ENCODE results near the gene UBE2G2.

UBE2G2 gene

GRCh38 chr21:44759628-44760285 is 41.9 kb downstream of the UBE2G2 start:
- TF ChIP-seq CTCF (IDR thresholded peaks at IDR 0.05; ENCODE audit: extremely low read depth, insufficient read depth, missing control alignments): no peak
- no peak for DNase-seq (ENCODE audit: low spot score)
- in situ Hi-C loops (cut with MboI; ENCODE audit: low pct_unique_long_range_greater_than_20kb, low sequenced_read_pairs, unreplicated experiment): no loop called here

GRCh38 chr21:44758781-44759627 is 42.6 kb downstream of the UBE2G2 start:
- DNase-seq (ENCODE audit: low spot score): no peak
- in situ Hi-C loops (cut with MboI; ENCODE audit: low pct_unique_long_range_greater_than_20kb, low sequenced_read_pairs, unreplicated experiment): no loop called here
- TF ChIP-seq CTCF (IDR thresholded peaks at IDR 0.05; ENCODE audit: extremely low read depth, insufficient read depth, missing control alignments): no peak

GRCh38 chr21:44758141-44758561 is 43.5 kb downstream of the UBE2G2 start:
- in situ Hi-C loops (cut with MboI; ENCODE audit: low pct_unique_long_range_greater_than_20kb, low sequenced_read_pairs, unreplicated experiment): no loop called here
- DNase-seq (ENCODE audit: low spot score): no peak
- TF ChIP-seq CTCF (IDR thresholded peaks at IDR 0.05; ENCODE audit: extremely low read depth, insufficient read depth, missing control alignments): no peak

- TF ChIP-seq CTCF (IDR thresholded peaks at IDR 0.05; ENCODE audit: extremely low read depth, insufficient read depth, missing control alignments): no peak
- no peak for DNase-seq (ENCODE audit: low spot score)
- in situ Hi-C loops (cut with MboI; ENCODE audit: low pct_unique_long_range_greater_than_20kb, low sequenced_read_pairs, unreplicated experiment): no loop called here
Measured at GRCh38 chr21:44757731-44758130, 43.9 kb downstream of the UBE2G2 start.

GRCh38 chr21:44756423-44757185 is 45.0 kb downstream of the UBE2G2 start:
- TF ChIP-seq CTCF (IDR thresholded peaks at IDR 0.05; ENCODE audit: extremely low read depth, insufficient read depth, missing control alignments): no peak
- no peak for DNase-seq (ENCODE audit: low spot score)
- in situ Hi-C loops (cut with MboI; ENCODE audit: low pct_unique_long_range_greater_than_20kb, low sequenced_read_pairs, unreplicated experiment): no loop called here

- no peak for DNase-seq (ENCODE audit: low spot score)
- in situ Hi-C loops (cut with MboI; ENCODE audit: low pct_unique_long_range_greater_than_20kb, low sequenced_read_pairs, unreplicated experiment): no loop called here
- TF ChIP-seq CTCF (IDR thresholded peaks at IDR 0.05; ENCODE audit: extremely low read depth, insufficient read depth, missing control alignments): no peak
Measured at GRCh38 chr21:44755227-44755626, 46.4 kb downstream of the UBE2G2 start.

All from GM13977 (cell line).